OCI-LY1 (cell line): ENCODE data around the gene CCR7.

Experiments used
- H2AFZ ChIP-seq: fragments of 200-600 bp; sonication (generic), shearing (Covaris generic); 2 replicates; pipeline ENCODE4 v1.6.0; 2014; ENCODE audit warnings: antibody characterized with exemption, mild to moderate bottlenecking, low read length
- H3F3A ChIP-seq: fragments of 200-600 bp; sonication (generic), shearing (Covaris generic); 2 replicates; pipeline ENCODE4 v1.6.0; 2014; ENCODE audit warnings: mild to moderate bottlenecking, antibody characterized with exemption, low read length, moderate library complexity; ENCODE audit not compliant: insufficient read depth
- H3K27ac ChIP-seq: fragments of 200-600 bp; sonication (generic); 2 replicates; pipeline ENCODE4 v1.5.1; 2014; ENCODE audit warnings: low read length, mixed run types, mild to moderate bottlenecking, low read depth; ENCODE audit not compliant: poor library complexity, severe bottlenecking
- H3K27me3 ChIP-seq: fragments of 200-600 bp; sonication (generic); 2 replicates; pipeline ENCODE4 v1.6.0; 2014; ENCODE audit warnings: antibody characterized with exemption, mild to moderate bottlenecking, low read length, moderate library complexity; ENCODE audit not compliant: insufficient read depth
- H3K36me3 ChIP-seq: fragments of 200-600 bp; sonication (generic); 2 replicates; pipeline ENCODE4 v1.6.1; 2014; ENCODE audit warnings: mild to moderate bottlenecking, antibody characterized with exemption, low read length, moderate library complexity, mixed read lengths; ENCODE audit not compliant: insufficient read depth
- H3K4me1 ChIP-seq: fragments of 200-600 bp; sonication (generic); 2 replicates; pipeline ENCODE4 v1.5.1; 2014; ENCODE audit warnings: mild to moderate bottlenecking, low read length, moderate library complexity; ENCODE audit not compliant: insufficient read depth, severe bottlenecking
- H3K4me2 ChIP-seq: fragments of 200-600 bp; sonication (generic), shearing (Covaris generic); 2 replicates; pipeline ENCODE4 v1.6.1; 2014; ENCODE audit warnings: low read length
- H3K4me3 ChIP-seq: fragments of 200-600 bp; sonication (generic); 2 replicates; pipeline ENCODE4 v1.5.1; 2014; ENCODE audit warnings: low read length, low read depth, mild to moderate bottlenecking, mixed read lengths; ENCODE audit not compliant: poor library complexity, severe bottlenecking
- H3K79me2 ChIP-seq: fragments of 200-600 bp; shearing (Covaris generic); 2 replicates; pipeline ENCODE4 v1.6.1; 2016; ENCODE audit warnings: mixed run types, low read length, mixed read lengths; ENCODE audit not compliant: insufficient read depth
- H3K9ac ChIP-seq: fragments of 200-600 bp; sonication (generic), shearing (Covaris generic); 2 replicates; pipeline ENCODE4 v1.6.1; 2014; ENCODE audit warnings: mild to moderate bottlenecking, low read length, mixed read lengths
- H3K9me2 ChIP-seq: fragments of 200-600 bp; sonication (generic), shearing (Covaris generic); 2 replicates; pipeline ENCODE4 v1.6.1; 2014; ENCODE audit warnings: low read depth, mild to moderate bottlenecking, low read length, mixed read lengths
- H3K9me3 ChIP-seq: fragments of 200-600 bp; shearing (Covaris generic); 2 replicates; pipeline ENCODE4 v1.6.1; 2014; ENCODE audit warnings: low read length, mixed read lengths
- H4K20me1 ChIP-seq: fragments of 200-600 bp; sonication (generic), shearing (Covaris generic); 2 replicates; pipeline ENCODE4 v1.6.0; 2016; ENCODE audit warnings: mild to moderate bottlenecking, low read length; ENCODE audit not compliant: insufficient read depth
- EZH2 ChIP-seq: fragments of 200-600 bp; sonication (generic), shearing (Covaris generic); IDR thresholded peaks from 2 replicates; pipeline ENCODE4 v1.8.0; 2017; ENCODE audit warnings: borderline replicate concordance, mixed run types, mild to moderate bottlenecking, antibody characterized with exemption, low read length, moderate library complexity, mixed read lengths
- TF ChIP-seq, protein P1 (sequence below): fragments of 200-600 bp; sonication (generic), shearing (Covaris generic); IDR thresholded peaks from 2 replicates; pipeline ENCODE4 v1.5.1; 2017; ENCODE audit warnings: mild to moderate bottlenecking, antibody characterized with exemption, low read length, moderate library complexity, mixed read lengths

CCR7 gene

GRCh38 chr17:40511136-40511535, 54.1 kb downstream of the CCR7 start:
- TF ChIP-seq EZH2 = no peak
- TF ChIP-seq, protein P1, sequence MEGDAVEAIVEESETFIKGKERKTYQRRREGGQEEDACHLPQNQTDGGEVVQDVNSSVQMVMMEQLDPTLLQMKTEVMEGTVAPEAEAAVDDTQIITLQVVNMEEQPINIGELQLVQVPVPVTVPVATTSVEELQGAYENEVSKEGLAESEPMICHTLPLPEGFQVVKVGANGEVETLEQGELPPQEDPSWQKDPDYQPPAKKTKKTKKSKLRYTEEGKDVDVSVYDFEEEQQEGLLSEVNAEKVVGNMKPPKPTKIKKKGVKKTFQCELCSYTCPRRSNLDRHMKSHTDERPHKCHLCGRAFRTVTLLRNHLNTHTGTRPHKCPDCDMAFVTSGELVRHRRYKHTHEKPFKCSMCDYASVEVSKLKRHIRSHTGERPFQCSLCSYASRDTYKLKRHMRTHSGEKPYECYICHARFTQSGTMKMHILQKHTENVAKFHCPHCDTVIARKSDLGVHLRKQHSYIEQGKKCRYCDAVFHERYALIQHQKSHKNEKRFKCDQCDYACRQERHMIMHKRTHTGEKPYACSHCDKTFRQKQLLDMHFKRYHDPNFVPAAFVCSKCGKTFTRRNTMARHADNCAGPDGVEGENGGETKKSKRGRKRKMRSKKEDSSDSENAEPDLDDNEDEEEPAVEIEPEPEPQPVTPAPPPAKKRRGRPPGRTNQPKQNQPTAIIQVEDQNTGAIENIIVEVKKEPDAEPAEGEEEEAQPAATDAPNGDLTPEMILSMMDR = no peak
- peaks cover 11% of the 10 kb centered on the region for H3K27me3 ChIP-seq
- H3K27ac ChIP-seq = no peak overlapping the region
- H4K20me1 ChIP-seq = no peaks in the 10 kb centered on the region
- no peak overlapping the region for H3K4me2 ChIP-seq
- H3K79me2 ChIP-seq = no peaks in the 10 kb centered on the region
- H3K4me1 ChIP-seq = peaks cover 4% of the 10 kb centered on the region
- H2AFZ ChIP-seq = no peak overlapping the region
- no peaks in the 10 kb centered on the region for H3K9me3 ChIP-seq
- no peaks in the 10 kb centered on the region for H3K36me3 ChIP-seq
- H3F3A ChIP-seq = no peaks in the 10 kb centered on the region
- H3K9ac ChIP-seq = no peak overlapping the region
- no peak overlapping the region for H3K4me3 ChIP-seq
- no peaks in the 10 kb centered on the region for H3K9me2 ChIP-seq

- Histone ChIP-seq H3K4me1 (no peaks in the 10 kb centered on the region), H3F3A (no peaks in the 10 kb centered on the region), H3K9me3 (no peaks in the 10 kb centered on the region), H3K4me2 (no peak overlapping the region), H3K27me3 (peaks cover 13% of the 10 kb centered on the region), H3K9ac (no peak overlapping the region), H3K36me3 (no peaks in the 10 kb centered on the region), H3K79me2 (no peaks in the 10 kb centered on the region), H3K9me2 (no peaks in the 10 kb centered on the region), H3K27ac (no peak overlapping the region), H4K20me1 (no peaks in the 10 kb centered on the region), H2AFZ (no peak overlapping the region), H3K4me3 (no peak overlapping the region)
- TF ChIP-seq, protein P1 = no peak
- no peak for TF ChIP-seq EZH2
Measured at GRCh38 chr17:40510328-40510648, 55.0 kb downstream of the CCR7 start.

DNA sequence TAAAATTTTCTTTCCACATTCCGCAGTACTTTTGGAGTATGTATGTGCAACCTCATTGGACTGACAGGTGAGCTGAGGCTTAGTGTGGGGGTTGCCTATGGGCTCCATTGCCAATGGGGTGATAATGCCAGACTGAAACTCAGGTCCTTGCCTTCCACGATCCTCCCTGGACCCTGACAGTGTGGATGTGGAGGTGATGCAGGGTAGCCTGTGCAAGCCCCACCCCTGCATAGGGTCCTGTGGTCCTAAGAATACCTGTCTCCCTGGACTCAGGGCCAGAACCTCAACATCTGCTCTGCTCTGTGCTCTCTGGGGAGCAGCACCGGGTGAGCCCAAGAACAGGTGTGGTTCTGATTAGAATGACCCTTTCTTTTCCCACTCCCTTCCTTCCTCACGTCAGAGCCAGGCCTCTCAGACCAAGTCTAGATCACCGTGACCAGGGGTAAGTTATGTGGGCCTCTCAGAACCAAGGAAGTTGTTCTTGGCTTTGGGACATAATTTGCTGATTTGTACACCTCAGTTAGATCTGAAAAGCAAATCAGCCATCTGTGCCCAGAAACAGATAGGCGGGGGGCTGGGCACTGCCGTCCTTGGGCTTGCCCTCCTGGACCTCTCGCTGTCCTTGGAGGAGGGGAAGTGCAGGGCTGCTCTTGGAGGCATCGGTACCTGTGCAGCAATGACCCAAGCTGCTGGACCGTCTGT, 55.5 kb downstream of the CCR7 start:
- Histone ChIP-seq H3K9ac (no peak overlapping the region), H3K9me2 (no peaks in the 10 kb centered on the region), H4K20me1 (no peaks in the 10 kb centered on the region), H3K9me3 (no peaks in the 10 kb centered on the region), H3K4me1 (no peaks in the 10 kb centered on the region), H3K27ac (no peak overlapping the region), H2AFZ (no peak overlapping the region), H3K79me2 (no peaks in the 10 kb centered on the region), H3K4me2 (no peak overlapping the region), H3K36me3 (no peaks in the 10 kb centered on the region), H3K4me3 (no peak overlapping the region), H3F3A (no peaks in the 10 kb centered on the region), H3K27me3 (peaks cover 14% of the 10 kb centered on the region)
- TF ChIP-seq EZH2 = no peak
- TF ChIP-seq, protein P1 = no peak
